NCI-H1105 (cell line): Measurements from ENCODE around the gene FOXC1.

ENCODE experiments used
- DNase-seq: peaks from one replicate; lab custom pipeline; 2025; lab: John Stamatoyannopoulos, UW

The FOXC1 gene

DNA sequence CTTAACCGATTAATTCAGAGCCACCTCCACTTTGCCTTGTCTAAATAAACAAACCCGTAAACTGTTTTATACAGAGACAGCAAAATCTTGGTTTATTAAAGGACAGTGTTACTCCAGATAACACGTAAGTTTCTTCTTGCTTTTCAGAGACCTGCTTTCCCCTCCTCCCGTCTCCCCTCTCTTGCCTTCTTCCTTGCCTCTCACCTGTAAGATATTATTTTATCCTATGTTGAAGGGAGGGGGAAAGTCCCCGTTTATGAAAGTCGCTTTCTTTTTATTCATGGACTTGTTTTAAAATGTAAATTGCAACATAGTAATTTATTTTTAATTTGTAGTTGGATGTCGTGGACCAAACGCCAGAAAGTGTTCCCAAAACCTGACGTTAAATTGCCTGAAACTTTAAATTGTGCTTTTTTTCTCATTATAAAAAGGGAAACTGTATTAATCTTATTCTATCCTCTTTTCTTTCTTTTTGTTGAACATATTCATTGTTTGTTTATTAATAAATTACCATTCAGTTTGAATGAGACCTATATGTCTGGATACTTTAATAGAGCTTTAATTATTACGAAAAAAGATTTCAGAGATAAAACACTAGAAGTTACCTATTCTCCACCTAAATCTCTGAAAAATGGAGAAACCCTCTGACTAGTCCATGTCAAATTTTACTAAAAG is 2.7 kb downstream of the FOXC1 start:
- DNase-seq: no peak

DNA sequence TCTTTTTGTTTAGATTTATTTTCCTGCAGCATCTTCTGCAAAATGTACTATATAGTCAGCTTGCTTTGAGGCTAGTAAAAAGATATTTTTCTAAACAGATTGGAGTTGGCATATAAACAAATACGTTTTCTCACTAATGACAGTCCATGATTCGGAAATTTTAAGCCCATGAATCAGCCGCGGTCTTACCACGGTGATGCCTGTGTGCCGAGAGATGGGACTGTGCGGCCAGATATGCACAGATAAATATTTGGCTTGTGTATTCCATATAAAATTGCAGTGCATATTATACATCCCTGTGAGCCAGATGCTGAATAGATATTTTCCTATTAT is 3.2 kb downstream of the FOXC1 start:
- no peak for DNase-seq

GRCh38 chr6:1613346-1613687 is 3.6 kb downstream of the FOXC1 start:
- DNase-seq: no peak

- no peak for DNase-seq
Measured at GRCh38 chr6:1613688-1614447, 4.2 kb downstream of the FOXC1 start.

DNA sequence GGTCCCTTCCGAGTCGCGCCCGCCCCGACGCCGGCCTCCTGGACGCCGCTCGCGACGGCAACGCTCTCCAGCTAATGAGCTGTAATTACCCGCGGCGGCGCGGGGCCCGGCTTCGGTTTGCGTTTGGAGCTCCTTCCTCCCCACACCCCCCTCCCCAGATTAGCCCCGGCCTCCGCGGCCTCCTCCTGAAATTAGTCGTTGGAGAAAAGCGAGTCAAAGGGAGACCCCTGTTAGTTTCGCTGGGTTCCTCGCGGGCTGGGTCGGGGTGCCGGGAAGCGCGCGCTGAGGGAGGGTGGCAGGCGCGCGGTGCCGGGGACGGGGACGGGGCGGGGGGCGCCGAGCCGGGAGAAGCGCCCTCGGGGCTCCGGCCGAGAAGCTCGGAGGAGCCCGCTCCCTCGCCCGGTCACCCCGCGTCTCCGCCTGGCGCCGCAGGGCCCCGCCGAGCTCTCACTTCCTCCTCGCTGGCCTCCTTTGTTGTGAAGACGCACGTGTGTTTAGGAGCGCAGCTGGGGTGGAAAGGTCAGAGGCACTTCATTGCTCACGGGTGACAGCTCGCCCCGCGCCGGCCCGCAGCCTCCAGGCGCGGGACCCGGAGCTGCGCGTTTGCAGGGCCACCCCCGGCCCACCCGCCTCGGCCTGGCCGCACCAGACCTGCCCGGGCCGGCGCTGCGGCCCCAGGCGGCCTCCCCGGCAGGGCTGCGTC is 4.9 kb downstream of the FOXC1 start:
- DNase-seq: no peak

- no peak for DNase-seq
Measured at GRCh38 chr6:1615151-1615852, 5.6 kb downstream of the FOXC1 start.

- no peak for DNase-seq
Measured at GRCh38 chr6:1615853-1616420, 6.2 kb downstream of the FOXC1 start.

DNA sequence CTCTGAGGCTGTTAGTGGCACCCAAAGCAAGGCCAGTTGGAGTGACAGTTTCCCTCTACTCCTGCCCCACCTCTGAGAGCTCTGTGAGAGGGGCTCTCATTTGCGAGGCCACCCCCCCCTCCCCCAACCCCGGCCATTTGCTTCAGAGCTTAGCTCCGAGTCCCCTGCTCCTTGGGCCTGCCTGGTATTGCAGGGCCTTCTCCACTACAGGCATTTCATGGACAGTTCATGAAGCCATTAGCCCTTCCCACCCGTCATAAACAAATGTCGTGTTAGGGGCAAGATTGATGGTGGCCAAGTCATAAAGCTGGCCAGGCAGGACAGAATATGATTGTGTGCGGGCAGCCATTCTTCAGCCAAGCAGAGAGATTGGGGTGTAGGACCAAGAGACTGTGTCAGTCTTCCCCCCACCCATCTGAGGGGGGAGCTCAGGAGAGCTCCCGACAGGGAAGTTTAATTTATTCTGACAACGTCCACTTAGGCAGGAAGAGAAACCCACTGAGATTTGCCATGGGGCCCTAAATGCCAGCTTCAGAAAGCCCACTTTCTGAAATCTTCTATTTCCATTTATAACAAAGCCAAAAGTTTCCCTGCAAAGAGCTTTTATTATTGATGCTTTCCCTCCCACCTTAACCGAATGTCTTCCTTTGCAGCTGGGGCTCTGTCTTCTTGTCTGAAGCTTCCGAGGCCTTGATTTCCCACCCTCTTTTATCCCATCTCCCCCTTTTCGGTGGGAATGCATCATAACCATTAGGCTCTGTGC is 7.2 kb downstream of the FOXC1 start:
- DNase-seq: no peak

GRCh38 chr6:1617466-1618310 is 8.0 kb downstream of the FOXC1 start:
- no peak for DNase-seq

DNA sequence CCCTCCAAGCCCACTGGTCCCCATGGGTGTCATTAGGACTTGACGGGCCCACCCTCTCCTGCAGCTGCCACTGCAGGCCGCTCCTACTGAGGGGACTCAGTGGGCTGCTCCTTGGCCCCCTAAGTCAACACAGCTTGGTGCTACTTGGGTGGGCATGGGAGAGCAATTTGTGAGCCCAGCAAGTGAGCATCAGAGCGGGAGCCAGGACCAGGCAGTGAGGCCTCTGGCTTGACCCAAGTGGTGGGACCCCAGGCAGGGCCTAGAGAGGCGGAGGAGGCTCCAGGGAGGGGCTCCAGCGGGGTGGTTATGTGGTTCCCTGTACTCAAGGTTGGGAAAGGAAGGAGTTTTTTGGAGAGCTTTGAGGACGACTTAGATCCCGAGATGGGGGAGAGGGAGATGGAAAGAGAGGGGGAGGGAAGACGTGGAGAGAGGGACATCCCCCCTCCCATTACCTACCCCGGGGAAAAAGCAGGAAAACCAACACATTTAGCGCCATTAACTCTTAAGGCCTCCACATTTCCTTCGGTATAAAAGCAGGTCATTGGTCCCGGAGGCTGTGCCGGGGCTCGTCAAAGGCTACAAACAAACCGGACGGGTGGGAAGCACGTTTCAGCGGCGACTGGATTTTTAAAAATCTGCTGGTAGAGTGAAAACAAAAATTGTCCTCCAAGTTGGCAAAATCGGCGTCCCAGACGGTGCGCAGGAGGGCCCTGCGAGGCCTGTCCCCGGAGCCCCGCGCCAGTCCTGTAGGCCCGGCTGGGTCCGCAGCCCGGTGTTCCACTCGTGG is 8.8 kb downstream of the FOXC1 start:
- DNase-seq: no peak

DNA sequence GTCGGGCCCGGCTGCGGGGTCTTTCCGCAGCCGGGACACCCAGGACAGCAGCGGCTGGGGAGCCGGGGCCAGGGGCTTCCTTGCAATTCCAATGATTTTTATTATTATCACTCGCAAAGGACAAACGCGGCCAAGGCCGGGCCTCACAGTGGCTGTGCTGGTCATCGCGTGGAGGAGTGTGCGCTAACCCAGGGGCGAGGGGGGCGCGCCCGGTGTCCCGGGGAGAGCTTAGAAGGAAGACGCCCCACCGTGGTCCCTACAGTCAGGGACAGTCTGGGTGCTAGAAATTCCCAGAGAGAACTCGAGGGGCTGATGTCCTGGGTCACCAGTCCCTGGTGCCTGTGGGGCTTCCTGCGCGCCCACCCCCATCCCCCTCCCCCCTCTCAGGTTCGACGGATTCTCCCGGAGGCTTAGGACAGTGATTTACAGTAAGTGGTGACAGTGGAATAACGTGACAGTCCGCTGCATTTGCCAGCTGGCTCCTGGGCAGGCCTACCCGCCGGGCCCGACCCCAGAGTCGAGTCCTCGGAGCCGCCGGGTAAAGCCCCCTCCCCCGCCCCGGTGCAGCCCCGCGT is 9.5 kb downstream of the FOXC1 start:
- DNase-seq: no peak

DNA sequence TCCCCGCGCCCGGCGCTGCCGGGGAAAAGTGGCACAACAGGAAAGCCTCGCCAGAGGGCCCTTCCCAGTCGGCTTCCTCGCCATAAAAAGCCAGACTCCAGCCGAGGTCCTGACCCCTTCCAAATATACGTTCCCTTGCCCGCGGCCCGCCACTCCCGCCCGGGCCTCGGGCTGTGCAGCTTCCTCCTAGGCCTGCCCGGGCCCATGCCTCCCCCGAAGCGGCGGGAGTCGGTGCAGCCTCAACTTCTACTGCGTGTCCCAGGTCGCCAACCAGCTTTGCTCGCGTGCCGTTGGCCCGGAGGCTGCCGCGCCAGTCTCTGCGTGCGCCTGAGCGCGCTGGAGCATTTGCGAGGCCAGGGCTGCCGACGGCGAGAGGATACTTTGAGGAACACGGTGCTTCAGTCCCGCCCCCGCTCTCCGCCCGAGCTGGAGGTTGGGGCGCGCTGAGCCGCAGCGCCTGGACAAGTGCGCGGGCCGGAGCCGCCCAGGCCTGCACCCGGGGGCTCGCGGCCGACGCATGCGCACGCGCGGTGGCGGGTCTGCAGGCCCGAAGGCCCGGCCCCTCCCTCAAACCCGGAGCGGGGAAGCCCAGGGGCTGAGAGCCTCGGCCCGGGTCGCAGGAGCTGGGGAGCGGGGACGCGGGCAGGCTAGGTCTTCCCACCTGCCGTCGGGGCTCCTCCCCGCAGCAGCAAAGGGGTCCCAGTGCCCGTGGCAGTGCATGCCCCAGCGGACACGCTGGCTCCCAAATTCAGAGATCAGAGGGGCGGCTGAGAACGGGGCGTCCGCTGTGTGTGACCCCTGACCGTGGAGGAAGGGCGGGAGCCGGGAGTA is 10.2 kb downstream of the FOXC1 start:
- no peak for DNase-seq

DNA sequence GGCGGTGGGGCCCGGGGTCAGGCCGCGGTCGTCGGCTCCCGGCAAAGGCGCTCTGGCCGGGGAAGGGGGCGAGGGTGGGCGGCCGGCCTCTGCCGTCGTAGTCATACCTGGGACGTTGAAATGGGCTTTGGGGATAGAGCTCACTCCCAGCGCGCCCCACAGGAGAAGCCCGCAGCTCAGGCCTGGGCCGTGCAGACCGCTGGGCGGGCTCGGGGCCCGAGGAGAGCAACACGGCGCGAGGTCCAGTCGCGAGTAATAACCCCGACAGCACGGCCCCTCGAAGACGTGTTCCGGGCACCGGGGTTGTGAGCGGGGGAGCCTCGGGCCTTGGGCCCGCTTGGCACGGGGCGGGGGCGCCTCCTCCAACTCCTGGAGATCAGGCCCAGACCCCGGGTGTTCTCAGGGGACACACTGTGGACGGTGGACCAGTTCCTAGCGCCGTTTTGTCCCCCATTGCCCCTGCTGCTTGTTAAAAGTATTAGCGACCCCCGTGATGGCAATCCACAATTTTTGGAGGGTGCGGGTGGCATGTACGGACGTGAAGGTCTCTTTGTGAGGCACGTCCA is 10.9 kb downstream of the FOXC1 start:
- DNase-seq: no peak

DNA sequence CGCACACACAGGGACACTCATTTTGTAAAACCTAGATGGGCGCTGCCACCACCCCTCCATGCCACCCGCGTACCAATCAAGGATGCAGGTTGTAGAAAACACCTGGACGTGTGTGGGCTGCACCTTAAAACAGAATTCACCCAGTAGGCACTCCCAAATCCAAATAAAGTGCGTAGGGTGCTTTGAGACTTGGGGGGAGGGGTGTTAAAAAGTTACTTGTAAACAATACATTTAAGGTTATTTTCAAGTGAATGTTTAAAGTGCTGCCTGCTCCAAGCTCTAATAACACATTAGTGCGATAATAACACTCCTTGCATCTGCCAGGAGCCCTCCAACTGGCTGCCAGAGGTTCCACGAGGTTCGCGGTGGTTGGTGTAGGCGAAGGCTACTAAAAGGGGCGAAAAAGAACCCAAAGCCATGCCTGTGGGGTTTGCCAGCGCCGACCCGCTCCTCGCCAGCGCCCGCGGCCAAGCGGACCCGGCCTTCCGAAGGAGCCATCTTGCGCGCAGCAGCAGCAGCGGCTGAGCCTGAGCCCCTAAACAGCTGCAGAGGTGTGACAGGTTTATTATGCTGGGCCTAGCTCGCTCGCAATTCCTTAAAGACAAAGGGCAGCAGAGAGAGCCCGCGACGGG is 11.5 kb downstream of the FOXC1 start:
- no peak for DNase-seq

- no peak for DNase-seq
Measured at GRCh38 chr6:1622220-1622850, 12.6 kb downstream of the FOXC1 start.

DNA sequence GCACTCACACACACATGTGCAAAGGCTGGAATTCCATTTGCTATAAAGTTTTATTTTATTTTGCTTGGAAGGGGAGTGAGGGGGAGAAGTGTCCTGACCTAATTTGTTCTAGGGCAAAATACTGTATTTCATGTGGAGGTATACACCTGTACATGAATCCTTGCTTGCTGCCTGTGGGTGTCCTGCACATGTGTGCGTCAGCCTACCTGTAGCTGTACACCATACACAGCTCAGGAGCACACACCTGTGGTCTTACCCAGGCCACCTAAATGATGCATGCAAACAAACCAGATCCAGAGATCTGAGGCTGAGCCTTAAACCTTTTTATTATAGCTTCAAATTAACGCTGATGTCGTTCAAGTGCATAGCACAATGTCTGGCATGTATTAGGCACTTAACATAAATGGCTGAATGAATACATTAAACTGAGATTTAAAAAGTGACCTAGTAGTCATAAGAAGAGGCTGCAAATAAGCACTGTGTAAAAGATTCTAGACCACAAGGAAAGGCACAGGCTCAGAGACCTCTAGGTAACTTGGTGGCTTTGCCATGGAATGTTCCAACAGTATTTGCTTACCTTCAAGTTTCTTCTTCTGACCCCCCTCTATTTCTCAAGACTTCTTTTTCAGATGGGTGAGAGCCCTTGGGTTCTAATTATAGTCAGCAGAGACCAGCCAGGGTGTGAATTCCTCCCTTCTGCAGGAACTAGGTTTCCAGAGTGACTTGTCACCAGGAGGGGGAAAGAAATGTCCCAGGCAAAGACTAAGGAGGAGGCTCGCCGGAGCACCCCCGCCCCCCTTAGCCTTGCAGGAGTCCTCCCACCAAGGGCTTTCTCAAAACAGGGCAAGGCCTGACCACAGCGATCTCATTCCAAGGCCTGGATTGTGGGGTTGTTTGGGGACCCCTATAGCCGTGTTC is 13.4 kb downstream of the FOXC1 start:
- no peak for DNase-seq

DNA sequence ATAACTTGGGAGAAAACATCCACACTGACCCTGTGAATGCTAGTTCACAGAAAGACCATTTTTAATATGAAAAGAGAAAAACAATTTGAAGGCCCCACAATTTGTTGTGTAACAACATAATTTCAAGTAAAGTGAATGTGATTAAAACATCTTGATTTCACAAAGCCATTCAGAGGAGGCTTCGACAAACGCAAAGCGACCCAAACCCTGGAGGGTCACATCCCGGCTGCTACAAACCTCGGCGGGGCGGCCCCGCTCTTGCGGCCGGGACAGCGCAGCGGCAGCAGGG is 14.0 kb downstream of the FOXC1 start:
- no peak for DNase-seq
